Astrocyte (in vitro differentiated cells and primary cell): ENCODE results near the gene KLB. TPM values are rescaled to one million over a fixed set of nuclear protein-coding genes. Genes with fewer than 3 reads are reported as not detected.

ENCODE experiments used
- DNase-seq: peaks from one replicate; pipeline ENCODE4 v3.0.0-alpha.2; 2010; ENCODE audit warnings: low read depth
- FAIRE-seq: peaks from 2 replicates; lab custom pipeline; 2011; peaks lifted over from hg19 to GRCh38; lab: Jason Lieb, UNC
- H2AFZ ChIP-seq: 2 replicates; pipeline ENCODE4 v1.6.0; 2012; ENCODE audit warnings: low read depth, low read length, inconsistent platforms
- H3K27ac ChIP-seq: 2 replicates; pipeline ENCODE4 v1.5.1; 2011; ENCODE audit warnings: low read depth, low read length, inconsistent platforms
- H3K27me3 ChIP-seq: 2 replicates; pipeline ENCODE4 v1.6.0; 2011; ENCODE audit warnings: low read length, inconsistent platforms; ENCODE audit not compliant: insufficient read depth
- H3K36me3 ChIP-seq: 2 replicates; pipeline ENCODE4 v1.5.1; 2011; ENCODE audit warnings: low read length, inconsistent platforms; ENCODE audit not compliant: insufficient read depth
- H3K4me1 ChIP-seq: 2 replicates; pipeline ENCODE4 v1.5.1; 2011; ENCODE audit warnings: low read length, inconsistent platforms; ENCODE audit not compliant: insufficient read depth
- H3K4me2 ChIP-seq: 2 replicates; pipeline ENCODE4 v1.6.0; 2012; ENCODE audit warnings: low read length, inconsistent platforms
- H3K4me3 ChIP-seq: 2 replicates; pipeline ENCODE4 v1.5.1; 2011; ENCODE audit warnings: low read depth, mild to moderate bottlenecking, low read length, inconsistent platforms; ENCODE audit not compliant: insufficient read depth
- H3K79me2 ChIP-seq: 2 replicates; pipeline ENCODE4 v1.6.0; 2012; ENCODE audit warnings: mild to moderate bottlenecking, low read length, inconsistent platforms; ENCODE audit not compliant: insufficient read depth
- H3K9ac ChIP-seq: 2 replicates; pipeline ENCODE4 v1.6.0; 2012; ENCODE audit warnings: mild to moderate bottlenecking, low read length, inconsistent platforms
- H3K9me3 ChIP-seq: 2 replicates; pipeline ENCODE4 v1.5.1; 2012; ENCODE audit warnings: low read depth, mild to moderate bottlenecking, low read length, inconsistent platforms; ENCODE audit not compliant: insufficient read depth
- H4K20me1 ChIP-seq: 2 replicates; pipeline ENCODE4 v1.6.0; 2012; ENCODE audit warnings: low read length, inconsistent platforms; ENCODE audit not compliant: insufficient read depth
- H3K27ac Mint-ChIP-seq: one replicate; pipeline ENCODE4 v1.8.0; 2021; ENCODE audit warnings: mild to moderate bottlenecking, mixed read lengths; ENCODE audit not compliant: unreplicated experiment
- H3K27me3 Mint-ChIP-seq: one replicate; pipeline ENCODE4 v1.8.0; 2021; ENCODE audit warnings: low read depth, mixed read lengths; ENCODE audit not compliant: unreplicated experiment
- H3K36me3 Mint-ChIP-seq: one replicate; pipeline ENCODE4 v1.8.0; 2021; ENCODE audit warnings: low read depth, mixed read lengths; ENCODE audit not compliant: unreplicated experiment
- H3K4me1 Mint-ChIP-seq: one replicate; pipeline ENCODE4 v1.8.0; 2021; ENCODE audit warnings: low read depth, mixed read lengths; ENCODE audit not compliant: unreplicated experiment
- H3K4me3 Mint-ChIP-seq: one replicate; pipeline ENCODE4 v1.8.0; 2021; ENCODE audit warnings: mild to moderate bottlenecking, moderate library complexity, mixed read lengths; ENCODE audit not compliant: unreplicated experiment
- H3K9me3 Mint-ChIP-seq: one replicate; pipeline ENCODE4 v1.8.0; 2021; ENCODE audit warnings: mild to moderate bottlenecking, mixed read lengths; ENCODE audit not compliant: unreplicated experiment
- CTCF ChIP-seq: IDR thresholded peaks from 2 replicates; pipeline ENCODE4 v1.5.1; 2011; ENCODE audit warnings: low read depth, mild to moderate bottlenecking, inconsistent platforms, low read length, moderate library complexity; ENCODE audit not compliant: insufficient read depth
- EZH2 ChIP-seq: IDR thresholded peaks from 2 replicates; pipeline ENCODE4 v1.6.1; 2012; ENCODE audit warnings: mild to moderate bottlenecking, low read length, inconsistent platforms; ENCODE audit not compliant: insufficient read depth
- total RNA-seq: library from RNA; stranded (reverse); gene quantifications from 2 replicates; pipeline ENCODE4 v1.2.1, GENCODE V29; 2021

The KLB gene
- total RNA-seq, 1 donor from 2014 or later, result not detected

GRCh38 chr4:39494354-39494753 is 87.6 kb downstream of the KLB start:
- H3K9me3 ChIP-seq, result no peaks in the 10 kb centered on the region
- H3K36me3 ChIP-seq, result peaks cover 14% of the 10 kb centered on the region
- no peaks in the 10 kb centered on the region for H3K4me1 Mint-ChIP-seq
- H3K4me3 Mint-ChIP-seq, result no peak overlapping the region
- no peaks in the 10 kb centered on the region for H3K27me3 Mint-ChIP-seq
- no peak overlapping the region for H3K4me2 ChIP-seq
- no peak for TF ChIP-seq CTCF
- TF ChIP-seq EZH2, result no peak
- H3K9me3 Mint-ChIP-seq, result no peaks in the 10 kb centered on the region
- H3K4me3 ChIP-seq, result no peak overlapping the region
- no peak overlapping the region for H3K27ac Mint-ChIP-seq
- no peaks in the 10 kb centered on the region for H4K20me1 ChIP-seq
- DNase-seq (no peak), FAIRE-seq (no peak)
- H3K27ac ChIP-seq, result no peak overlapping the region
- peaks cover 3% of the 10 kb centered on the region for H3K36me3 Mint-ChIP-seq
- H3K4me1 ChIP-seq, result peaks cover 5% of the 10 kb centered on the region
- H3K79me2 ChIP-seq, result no peaks in the 10 kb centered on the region
- no peak overlapping the region for H3K9ac ChIP-seq
- no peaks in the 10 kb centered on the region for H3K27me3 ChIP-seq
- no peak overlapping the region for H2AFZ ChIP-seq

GRCh38 chr4:39495446-39496213 is 88.9 kb downstream of the KLB start:
- peaks cover 5% of the 10 kb centered on the region for H3K4me1 ChIP-seq
- no peak overlapping the region for H3K4me3 ChIP-seq
- H3K27me3 Mint-ChIP-seq, result no peaks in the 10 kb centered on the region
- no peaks in the 10 kb centered on the region for H3K9me3 ChIP-seq
- H3K9me3 Mint-ChIP-seq, result peaks cover 1% of the 10 kb centered on the region
- TF ChIP-seq EZH2 (no peak), CTCF (no peak)
- H3K27ac Mint-ChIP-seq, result no peak overlapping the region
- peaks cover 6% of the 10 kb centered on the region for H3K36me3 Mint-ChIP-seq
- peak; percentile 10 for DNase-seq
- H3K36me3 ChIP-seq, result peaks cover 24% of the 10 kb centered on the region
- no peak overlapping the region for H2AFZ ChIP-seq
- H3K4me3 Mint-ChIP-seq, result no peak overlapping the region
- no peak for FAIRE-seq
- no peaks in the 10 kb centered on the region for H3K27me3 ChIP-seq
- no peaks in the 10 kb centered on the region for H4K20me1 ChIP-seq
- H3K9ac ChIP-seq, result no peak overlapping the region
- no peaks in the 10 kb centered on the region for H3K79me2 ChIP-seq
- H3K4me1 Mint-ChIP-seq, result no peaks in the 10 kb centered on the region
- no peak overlapping the region for H3K27ac ChIP-seq
- no peak overlapping the region for H3K4me2 ChIP-seq
